ENCODE results near the gene KCNA10.

The KCNA10 gene

DNA sequence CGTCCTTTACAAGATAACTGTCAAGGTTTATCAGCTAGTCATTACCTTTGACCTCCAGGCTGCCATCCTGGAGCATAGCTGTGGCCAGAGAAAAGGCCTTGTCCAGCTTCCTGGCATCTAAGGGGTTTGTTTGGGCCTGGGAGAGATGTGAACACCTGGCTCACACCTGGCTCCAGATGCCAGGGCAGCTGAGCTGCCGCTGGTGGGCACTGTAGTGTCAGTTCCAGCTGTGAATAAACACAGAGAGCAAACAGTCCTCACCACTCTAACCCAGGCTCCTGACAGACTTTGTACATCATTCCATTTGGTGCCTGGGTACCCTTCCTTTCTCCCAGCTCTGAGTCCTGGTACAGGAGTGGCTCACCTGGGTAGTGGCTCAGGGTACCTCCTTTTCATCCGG, 14.3 kb upstream of the KCNA10 start:
- no peak for DNase-seq

DNA sequence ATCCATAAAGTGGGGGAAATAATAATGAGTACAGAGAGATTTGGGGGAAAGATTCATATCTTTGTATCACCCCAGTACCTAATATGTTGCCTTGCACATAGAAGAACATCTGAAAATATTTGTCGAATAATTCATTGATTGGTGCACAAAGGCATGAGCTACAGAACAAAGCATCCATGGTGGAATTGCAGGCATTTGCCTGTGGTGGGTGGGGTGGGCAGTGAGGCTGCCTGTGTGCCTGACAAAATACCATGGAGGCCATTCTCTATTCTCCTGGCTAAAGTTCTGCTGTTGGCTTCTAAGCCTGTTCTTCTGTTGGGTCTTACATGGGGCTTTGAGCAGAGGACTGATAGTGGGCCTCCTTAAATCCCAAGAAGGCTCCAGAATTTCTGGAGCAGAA, 10.0 kb upstream of the KCNA10 start:
- DNase-seq, result no peak

DNA sequence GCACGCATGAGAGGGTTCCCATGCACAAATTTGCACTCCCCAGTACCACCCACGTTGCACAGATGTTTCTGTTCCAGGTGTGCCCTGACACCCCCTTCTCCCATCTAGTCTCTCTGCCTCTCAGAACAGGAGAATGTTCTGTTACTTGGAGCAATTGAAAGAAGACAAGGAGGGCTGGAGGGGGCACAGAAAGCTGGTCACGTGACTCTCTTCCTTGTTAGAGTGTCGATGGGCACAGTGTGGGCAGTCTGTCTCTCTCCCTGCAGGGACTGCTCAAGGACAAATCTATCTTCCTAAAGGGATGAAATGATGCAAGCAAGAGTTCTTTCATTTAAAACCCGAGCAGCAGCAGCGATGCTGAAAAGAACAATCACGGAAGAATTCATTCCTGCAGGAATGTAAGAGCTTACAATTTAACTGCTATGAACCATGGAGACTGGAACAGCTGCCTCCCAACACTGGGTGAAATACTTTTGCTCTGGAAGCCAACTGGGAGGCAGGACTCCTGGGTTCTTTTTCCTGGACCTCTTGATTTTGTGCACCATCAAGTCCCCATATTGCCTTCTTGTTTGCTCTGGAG, 7.3 kb upstream of the KCNA10 start:
- no peak for DNase-seq

DNA sequence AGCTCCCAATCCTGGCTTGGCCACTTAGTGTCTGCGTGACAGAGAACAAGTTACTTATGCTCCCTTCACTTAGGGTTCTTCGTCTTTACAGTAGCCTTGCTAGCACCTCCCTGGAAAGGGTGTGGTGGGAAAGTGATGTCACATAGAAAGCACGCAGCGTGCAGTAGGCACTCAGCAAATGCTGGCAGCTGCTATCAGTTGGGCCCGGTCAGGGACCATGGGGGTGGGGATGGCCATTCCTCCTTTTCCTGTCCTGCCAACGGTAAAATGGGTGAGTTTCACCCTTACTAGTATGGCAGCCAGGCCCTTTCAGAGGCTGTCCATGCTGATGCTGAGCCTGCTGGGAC, 6.2 kb upstream of the KCNA10 start:
- no peak for DNase-seq

DNA sequence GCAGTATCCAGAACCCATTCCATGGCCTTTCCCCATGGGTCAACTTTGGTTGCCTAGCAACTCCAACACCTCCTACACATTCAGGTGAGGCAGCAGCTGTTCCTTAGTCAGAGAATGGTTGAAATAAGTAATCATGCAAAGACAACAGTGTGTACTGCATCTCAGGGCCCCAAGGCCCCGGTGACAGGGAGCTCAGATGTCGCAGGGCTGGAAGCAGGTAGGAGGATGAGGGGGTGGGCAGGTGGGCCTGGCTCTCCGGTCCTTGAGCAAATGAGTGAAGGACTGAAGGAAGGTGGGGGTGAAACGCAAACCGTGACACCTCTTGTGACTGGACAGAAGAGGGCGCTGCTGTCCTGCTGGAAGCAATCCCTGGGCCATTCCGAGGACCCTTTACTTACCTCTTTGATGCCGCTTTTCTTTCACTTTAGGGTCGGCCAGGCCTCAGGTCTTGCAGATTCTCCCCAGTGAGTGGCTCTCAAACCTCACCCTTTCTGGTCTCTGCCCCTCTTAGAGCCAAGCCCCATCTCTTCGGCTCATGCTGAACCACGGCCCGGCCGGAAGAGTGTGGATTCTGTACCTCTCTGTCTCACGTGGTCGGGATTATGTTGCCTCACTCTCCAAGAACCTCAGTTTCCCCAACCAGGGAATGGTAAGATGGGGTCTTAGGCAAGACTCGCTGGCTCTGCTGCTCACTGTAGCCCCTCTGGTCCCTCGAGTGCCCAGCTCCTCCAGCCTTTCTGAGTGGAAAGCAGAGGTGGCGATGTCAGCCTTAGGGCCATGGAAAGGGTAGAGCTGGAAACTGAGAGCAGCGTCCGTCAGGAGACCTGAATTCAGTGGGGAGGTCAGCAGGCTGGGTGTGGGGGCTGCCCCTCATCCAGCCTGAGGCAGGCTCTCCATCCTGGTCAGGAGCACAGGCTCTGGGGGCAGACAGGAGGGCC, 5.6 kb upstream of the KCNA10 start:
- no peak for DNase-seq

DNA sequence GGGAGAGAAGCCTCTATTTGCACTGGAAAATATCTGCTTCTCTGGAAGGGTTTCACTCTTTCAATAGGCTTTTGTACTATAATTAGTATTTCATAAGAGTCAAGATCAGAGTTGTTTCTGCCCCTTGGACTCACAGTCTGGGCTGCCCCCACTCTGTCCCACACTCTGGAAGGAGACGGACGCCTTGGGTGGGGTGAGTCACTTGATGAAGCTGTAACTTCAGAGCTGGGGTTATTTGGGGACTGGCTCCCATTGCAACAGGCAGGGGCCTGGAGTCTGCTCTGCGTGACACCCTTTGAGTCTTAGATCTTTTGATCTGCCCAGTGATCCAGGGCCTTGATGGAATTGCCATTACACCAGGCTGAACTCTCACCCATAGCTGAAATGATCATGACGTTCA, 4.0 kb upstream of the KCNA10 start:
- DNase-seq, result peak; percentile 85 to 100

DNA sequence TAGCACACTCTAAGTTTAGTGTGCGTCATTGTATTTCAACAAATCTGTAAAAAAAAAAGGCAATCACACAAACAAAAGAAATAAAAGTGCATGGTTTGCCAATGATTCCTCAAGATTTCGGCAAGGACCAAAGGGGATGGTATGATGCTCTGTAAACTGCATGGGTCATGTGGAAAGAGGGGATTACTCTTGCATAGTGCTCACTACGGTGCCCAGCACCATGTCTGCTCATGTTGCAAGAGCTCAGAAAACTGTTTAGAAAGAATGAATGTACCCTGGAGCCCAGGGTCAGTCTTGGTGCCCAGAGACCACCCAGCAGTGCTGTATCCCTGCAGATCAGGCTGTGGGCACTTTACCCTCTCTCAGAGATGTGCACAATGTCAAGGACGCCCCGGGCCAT, 3.6 kb upstream of the KCNA10 start:
- DNase-seq, result peak in 1 of 2 donors; percentile 58

DNA sequence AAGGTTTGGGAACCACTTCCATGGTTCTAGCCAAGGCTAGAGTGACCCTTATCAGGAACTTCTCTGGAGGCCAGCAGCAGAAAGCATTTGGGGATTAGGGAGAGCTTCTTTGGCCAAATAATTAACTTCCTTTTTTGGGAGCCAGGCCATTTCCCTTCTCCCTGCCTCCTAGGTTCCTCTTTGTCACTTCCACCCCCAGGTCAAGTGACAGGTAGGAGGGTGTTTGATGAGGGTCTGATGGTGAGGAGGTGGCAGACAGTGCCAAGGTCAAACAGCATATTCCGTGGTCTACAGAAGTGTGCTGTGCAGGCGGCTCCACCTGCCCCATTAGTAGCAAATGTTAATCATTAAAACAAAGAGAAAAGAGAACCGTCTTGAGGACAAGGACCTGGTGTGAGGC, 1.9 kb upstream of the KCNA10 start:
- peak; percentile 50 to 84 for DNase-seq

DNA sequence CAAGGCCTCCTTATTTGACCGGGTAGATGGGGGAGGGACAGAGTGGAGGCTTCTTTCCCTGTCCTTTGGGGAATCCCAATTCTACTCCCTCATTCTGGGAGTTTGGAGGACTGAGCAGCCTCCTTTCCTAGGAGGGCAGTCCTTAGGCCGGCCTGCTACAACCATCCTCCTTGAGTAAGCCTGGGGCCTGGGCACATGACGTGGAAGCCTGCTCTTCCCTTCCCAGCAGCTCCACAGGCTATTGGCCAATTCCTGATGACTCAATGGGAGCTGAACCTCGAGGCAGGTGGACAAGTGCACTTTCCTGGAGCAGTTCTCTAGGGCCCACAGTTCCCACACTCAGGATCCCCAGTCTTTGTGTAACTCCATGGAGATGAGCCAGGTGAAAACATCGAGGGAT, 3.1 kb downstream of the KCNA10 start:
- peak; percentile 40 to 93 for DNase-seq

DNA sequence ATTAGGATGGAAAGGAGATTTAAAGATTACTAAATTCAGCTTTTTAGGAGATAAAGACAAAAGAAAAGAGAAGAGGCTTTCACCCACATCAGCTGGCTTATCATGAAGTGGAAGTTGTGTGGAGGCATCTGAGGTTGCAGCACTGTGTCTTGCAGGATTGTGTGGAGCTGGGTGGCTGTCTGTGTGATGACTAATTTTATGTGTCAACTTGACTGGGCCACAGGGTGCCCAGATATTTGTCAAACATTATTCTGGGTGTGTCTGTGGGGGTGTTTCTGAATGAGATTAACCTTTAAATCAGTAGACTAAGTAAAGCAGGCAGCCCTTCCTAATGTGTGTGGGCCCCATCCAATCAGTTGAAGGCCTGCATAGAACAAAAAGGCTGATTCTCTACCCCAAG, 3.9 kb downstream of the KCNA10 start:
- DNase-seq, result peak; percentile 71 to 97

DNA sequence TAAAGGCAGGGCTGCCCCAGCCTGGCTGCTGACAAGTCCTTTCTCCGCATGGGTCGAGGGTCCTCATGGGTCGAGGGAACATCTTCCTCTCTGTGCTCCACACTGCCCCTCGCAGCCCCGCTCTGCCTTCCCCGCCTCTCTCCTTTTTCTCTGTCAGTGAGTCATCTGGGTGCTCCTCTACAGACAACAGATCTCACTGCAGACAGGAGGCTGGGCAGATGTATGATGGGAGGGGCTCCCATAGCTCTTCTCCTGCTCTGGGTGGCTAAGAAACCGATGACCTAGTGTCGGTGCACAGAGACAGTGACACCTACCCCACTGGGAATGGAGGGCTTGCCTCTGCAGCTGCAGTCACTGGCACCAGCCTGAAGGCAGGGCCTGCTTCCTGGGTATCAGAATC, 5.5 kb downstream of the KCNA10 start:
- peak in 1 of 2 donors; percentile 79 for DNase-seq

DNA sequence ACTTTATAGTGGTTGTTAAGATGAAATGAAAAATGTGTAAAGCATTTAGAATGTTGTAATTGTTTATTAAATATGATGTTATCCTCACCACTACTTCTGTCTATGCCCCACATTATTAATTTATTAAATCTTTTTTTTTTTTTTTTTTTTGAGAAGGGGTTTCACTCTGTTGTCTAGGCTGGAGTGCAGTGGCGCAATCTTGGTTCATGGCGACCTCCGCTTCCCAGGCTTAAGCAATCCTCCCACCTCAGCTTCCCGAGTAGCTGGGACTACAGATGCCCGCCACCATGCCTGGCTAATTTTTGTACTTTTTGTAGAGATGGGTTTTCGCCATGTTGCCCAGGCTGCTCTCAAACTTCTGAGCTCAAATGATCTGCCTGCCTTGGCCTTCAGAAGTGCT, 7.5 kb downstream of the KCNA10 start:
- DNase-seq, result no peak

DNA sequence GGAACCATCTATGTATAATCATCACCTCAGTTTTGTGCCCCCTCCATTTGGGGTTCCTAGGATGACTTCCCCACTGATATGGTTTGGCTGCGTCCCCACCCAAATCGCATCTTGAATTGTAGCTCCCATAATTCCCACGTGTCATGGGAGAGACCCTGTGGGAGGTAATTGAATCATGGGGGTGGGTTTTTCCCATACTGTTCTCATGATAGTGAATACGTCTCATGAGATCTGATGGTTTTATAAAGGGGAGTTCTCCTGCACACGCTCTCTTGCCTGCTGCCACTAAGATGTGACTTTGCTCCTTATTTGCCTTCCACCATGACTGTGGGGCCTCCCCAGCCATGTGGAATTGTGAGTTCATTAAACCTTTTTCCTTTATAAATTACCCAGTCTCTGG, 8.1 kb downstream of the KCNA10 start:
- DNase-seq, result peak; percentile 58 to 94

DNA sequence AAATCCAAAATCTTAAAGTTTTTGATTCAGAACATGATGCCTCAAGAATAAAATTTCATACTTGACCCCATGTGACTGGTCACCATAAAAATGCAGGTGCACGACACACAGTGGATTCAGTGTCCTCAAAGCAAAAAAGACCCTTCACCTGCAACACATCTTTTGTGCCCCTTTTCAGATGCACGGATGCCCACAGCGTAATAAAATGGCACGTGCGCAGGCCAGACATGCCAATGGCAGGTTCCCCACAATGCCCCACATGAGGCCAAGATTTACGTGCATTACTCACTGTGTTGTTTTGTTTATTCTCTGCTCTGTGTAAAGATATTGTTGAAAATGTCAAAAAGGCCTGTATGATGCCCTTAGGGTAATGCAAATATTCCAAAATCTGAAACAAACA, 9.3 kb downstream of the KCNA10 start:
- no peak for DNase-seq

DNA sequence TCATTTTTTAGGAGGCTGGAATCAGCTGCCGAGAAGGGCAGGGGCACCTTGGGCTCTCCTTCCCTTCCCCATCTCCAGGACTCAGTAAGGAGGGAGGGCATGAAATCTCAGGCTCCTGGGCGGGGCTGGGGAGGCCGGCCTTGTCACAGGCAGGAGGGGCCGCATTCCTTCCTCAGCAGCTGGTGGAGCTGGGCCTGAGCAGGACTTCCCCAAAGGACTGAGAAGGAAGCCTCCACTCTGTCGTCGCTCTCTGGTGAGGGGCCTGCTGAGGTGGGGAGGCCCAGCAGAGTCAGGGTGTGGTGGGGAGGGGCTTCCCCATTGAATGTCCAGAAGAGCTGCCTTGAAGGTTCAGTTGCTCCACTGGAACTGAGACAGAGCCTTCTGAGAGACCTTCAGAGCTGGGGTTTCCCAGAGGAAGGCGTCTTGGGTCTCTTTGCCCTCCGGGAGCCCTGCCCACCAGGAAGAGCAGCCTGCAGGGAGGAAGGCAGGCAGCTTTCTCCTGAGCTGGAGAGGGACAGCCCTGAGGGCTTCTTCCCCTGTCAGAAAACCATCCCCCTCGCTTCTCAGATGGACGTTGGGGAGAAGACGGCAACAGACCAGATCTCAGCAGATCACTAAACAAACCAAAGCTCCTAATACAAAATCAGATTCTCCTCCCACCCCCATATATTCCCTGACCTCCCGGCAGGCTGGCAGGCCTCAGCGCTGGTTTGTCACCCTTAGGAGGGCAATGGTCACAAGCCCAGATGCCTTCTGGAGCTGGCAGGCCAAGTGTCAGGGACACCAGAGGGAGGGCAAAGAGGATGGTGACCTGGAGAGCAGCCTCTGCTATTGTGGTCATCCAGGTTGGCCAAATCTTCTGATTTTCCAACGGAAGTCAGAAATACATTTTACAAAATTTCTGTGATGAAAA, 10.7 kb downstream of the KCNA10 start:
- DNase-seq, result peak; percentile 85 to 97

DNA sequence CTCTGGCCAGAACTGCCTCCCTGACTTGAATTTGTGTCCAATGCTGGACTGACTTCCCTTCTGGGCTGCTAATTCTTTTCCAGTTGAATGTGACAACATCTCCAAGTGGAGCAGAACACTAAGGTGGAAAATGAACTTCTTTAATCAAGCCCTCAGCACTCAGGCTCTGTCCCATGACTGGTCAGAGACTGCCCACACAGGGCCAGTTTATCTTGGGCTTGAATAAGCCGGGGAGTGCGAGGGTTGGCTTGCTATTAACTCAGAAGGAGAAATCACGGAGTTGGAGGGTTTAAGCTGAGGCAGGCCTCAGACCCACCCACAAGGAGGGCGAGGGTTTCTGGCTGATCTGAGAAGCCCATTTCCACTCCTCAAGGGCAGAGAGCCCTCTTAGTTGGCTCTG, 12.4 kb downstream of the KCNA10 start:
- DNase-seq, result peak; percentile 47 to 91

DNA sequence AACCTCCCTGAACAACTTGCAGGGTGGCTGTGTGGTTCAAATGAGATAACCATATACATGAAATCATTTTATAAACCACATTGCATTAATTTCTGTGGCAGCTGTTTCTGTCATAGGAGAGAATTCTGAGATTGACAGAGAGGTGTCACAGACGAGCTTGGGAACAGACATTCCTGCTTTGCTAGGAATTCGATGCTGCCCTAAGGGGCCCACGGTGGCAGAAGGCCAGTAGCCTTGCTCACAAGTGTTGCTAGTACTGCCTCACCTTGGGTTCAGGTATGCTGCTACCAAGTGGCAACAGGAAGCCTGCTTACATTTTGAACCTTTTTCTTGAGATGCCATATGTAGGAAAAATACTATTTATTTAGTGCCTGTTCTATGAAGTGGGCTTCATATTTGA, 13.4 kb downstream of the KCNA10 start:
- no peak for DNase-seq

DNA sequence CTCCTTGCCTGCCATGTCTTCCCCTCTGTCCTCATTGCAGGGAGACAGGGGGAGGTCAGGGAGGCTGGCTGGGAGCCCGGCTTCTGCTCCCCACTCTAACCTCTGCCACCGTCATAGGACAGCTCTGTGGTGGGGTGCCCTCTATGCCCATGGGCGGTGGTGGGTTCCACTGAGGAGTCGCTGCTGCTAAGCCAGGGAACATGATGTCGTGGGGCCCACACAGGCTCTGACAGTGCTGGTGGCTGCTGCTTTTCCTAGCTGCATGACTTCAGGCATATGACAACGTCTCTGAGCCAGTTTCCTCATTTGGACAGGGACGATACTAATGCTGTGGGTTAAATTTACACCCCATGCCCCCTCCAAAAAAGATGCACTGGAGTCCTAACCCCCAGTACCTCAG, 14.7 kb downstream of the KCNA10 start:
- peak; percentile 54 to 85 for DNase-seq

DNA sequence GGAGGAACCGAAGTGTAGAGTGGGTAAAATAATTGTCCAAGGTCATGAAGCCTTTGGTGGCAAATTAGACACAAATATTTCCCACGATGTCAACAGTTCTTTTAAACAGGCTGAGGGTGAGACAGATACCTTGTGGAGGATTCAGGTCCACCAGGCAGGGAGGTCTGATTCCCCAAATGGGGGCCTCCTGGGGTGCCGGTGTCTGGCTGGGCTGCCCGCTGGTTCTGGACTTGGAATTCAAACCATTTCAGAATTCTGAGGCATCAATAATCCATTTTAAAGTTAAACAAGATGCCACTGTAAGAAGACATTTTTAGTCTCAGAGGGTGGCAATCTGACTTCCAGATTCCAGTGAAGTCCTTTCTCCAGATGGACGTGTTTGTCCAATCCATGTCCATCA, 15.5 kb downstream of the KCNA10 start:
- DNase-seq, result no peak

DNA sequence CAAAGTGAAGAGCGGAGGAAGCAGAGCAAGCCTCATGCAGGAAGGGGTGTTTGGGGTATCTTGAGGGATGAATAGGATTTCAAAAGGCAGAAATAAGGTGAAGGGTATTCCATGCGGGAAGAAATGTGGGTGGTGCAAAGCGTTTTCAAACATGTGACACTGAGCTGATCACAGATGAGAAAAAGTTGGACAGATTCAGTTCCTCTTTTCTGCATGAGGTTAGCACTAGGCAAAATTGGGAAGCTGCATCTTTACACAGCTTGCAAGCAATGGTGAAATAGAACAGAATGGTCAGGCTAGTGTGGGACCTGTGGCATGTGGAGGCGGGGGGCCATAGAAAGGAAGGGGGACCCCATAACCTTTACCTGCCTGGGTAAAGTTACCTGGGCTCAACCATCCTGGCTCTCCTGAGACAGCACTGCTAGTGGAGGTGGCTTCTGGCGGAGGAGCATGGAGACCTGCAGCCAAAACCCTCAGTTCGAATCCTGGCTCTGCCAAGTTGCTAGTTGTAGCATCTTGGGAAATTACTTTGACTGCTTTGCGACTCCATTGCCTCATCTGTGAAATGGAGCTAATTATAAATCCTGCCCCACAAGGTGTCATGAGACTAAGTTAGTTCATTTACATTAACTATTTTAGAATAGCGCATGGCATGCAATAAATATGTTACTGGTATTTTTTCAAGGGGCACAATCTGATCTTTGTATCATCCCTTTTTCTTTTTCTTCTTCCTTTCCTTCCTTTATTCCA, 16.4 kb downstream of the KCNA10 start:
- DNase-seq, result peak; percentile 83 to 97

DNA sequence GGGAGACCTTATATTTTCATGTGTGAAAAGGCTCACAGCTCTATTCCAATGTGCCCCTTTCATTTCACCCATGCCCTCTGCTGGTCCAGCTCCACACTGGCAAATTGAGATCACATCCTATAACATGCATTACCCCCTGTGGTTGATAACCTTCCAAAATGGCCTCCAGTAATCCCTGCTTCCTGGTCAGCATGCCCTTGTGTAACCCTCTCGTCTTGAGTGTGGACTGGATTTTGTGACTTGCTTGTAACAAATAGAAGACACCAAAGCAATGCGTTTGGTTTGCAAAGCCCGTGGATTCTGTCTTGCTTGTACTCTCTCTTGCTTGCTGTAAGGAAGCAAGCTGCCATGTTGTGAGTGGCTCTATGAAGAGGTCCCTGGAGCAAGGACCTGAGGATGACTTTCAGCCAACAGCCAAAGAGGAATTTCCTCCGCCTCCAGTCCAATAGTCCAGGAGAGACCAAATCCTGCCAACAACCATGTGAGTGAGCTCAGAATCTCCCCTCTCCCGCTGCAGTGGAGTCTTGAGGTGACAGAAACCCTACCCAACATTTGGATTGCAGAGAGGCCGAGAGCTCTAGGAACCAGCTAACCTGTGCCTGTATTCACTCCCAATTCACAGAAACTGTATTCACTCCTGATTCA, 17.4 kb downstream of the KCNA10 start:
- peak in 1 of 2 donors; percentile 78 for DNase-seq

DNA sequence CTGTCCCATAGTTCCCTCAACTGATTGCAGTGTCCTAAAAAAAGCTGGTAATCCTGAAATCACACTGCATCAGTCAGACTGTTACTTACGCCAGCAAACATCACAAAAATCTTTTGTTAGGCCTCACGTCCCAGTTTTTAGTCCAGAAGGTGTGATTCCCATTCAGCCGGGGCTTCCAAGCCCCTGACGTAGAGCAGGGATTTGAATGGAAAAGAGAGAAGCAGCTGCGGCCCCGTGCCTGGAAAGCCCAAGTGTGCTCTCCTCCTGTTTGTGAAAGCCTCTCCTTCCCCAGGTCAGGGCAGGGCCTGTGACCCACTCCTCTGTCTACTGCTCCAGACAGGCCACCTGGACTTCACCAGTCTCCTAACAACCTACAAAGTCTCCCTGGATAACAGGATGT, 20.7 kb downstream of the KCNA10 start:
- no peak for DNase-seq

All from inflammatory macrophage treated with lipopolysaccharide for 1 hour (primary cell).